DOHH2 (cell line): ENCODE measurements around the gene KRTDAP.

Experiments used
- EZH2phosphoT487 ChIP-seq: fragments of 200-600 bp; sonication (generic); IDR thresholded peaks from 2 replicates; pipeline ENCODE4 v1.6.1; 2017; ENCODE audit warnings: borderline replicate concordance, mild to moderate bottlenecking, antibody characterized with exemption, low read length, moderate library complexity, mixed read lengths
- TF ChIP-seq, protein P1 (sequence below): fragments of 200-600 bp; sonication (generic); IDR thresholded peaks from one replicate; pipeline ENCODE4 v1.5.1; 2014; ENCODE audit warnings: antibody characterized with exemption, mild to moderate bottlenecking, low read depth, low read length; ENCODE audit not compliant: poor library complexity, severe bottlenecking

DNA sequence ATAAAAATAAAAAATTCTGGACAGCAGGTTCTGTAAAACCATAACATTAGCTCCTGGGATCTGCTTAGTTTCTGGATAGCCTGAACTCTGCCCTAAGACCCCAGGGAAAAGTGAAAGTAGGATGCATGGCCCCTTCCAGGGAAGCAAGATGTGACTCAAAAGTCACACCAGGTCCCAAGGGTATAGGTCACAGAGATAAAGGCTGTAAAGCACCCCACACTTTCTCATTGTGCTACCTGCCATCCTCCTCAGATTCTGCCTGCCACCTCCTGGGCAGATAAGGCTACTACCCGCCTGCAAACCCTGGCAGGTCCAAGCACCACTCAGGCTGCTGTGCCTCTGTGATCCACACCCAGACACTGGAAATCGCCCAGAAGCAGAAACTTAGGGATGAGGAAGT, 21.6 kb downstream of the KRTDAP start:
- TF ChIP-seq, protein P1, sequence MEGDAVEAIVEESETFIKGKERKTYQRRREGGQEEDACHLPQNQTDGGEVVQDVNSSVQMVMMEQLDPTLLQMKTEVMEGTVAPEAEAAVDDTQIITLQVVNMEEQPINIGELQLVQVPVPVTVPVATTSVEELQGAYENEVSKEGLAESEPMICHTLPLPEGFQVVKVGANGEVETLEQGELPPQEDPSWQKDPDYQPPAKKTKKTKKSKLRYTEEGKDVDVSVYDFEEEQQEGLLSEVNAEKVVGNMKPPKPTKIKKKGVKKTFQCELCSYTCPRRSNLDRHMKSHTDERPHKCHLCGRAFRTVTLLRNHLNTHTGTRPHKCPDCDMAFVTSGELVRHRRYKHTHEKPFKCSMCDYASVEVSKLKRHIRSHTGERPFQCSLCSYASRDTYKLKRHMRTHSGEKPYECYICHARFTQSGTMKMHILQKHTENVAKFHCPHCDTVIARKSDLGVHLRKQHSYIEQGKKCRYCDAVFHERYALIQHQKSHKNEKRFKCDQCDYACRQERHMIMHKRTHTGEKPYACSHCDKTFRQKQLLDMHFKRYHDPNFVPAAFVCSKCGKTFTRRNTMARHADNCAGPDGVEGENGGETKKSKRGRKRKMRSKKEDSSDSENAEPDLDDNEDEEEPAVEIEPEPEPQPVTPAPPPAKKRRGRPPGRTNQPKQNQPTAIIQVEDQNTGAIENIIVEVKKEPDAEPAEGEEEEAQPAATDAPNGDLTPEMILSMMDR: peak; percentile 74
- no peak for TF ChIP-seq EZH2phosphoT487
